ENCODE data around the gene LRMDA. TPM values are rescaled to one million over a fixed set of nuclear protein-coding genes. Genes with fewer than 3 reads are reported as not detected.

The LRMDA gene
- total and polyA plus RNA-seq, 2 donors (not counting 1 experiment from before 2014, with no cell fraction given) = 0.12 TPM; not detected in 1

GRCh38 chr10:75542084-75542483, 110.7 kb downstream of the LRMDA start:
- Histone ChIP-seq H2AFZ (ENCODE audit: insufficient read depth, low read depth, low read length, poor library complexity, severe bottlenecking) (no peak overlapping the region), H3K9ac (ENCODE audit: low read length) (no peak overlapping the region), H3K27ac (ENCODE audit: low read length in 2 of 2) (no peak overlapping the region), H3K9me3 (ENCODE audit: control extremely low read depth in 1 of 3, control insufficient read depth in 2 of 3, insufficient read depth in 1 of 3, low read length in 2 of 3) (no peaks in the 10 kb centered on the region), H3K4me2 (replicated peaks; ENCODE audit: low read depth, low read length, poor library complexity, severe bottlenecking) (no peak overlapping the region), H3K4me3 (ENCODE audit: control extremely low read depth in 1 of 5, extremely low read depth in 1 of 5, insufficient read depth in 1 of 5, low read depth in 2 of 5, low read length in 4 of 5) (no peak overlapping the region), H3K36me3 (replicated peaks in 1 of 2; ENCODE audit: control extremely low read depth in 1 of 2, control insufficient read depth in 1 of 2, extremely low read depth in 1 of 2, insufficient read depth in 2 of 2, low read length in 1 of 2) (no peaks in the 10 kb centered on the region), H3K27me3 (replicated peaks in 1 of 4; ENCODE audit: control extremely low read depth in 1 of 4, control insufficient read depth in 3 of 4, insufficient read depth in 4 of 4, low read length in 3 of 4) (peaks cover 0 to 2% (median 0%) of the 10 kb centered on the region in 4 experiments), H3K4me1 (ENCODE audit: control insufficient read depth in 2 of 2, insufficient read depth in 2 of 2, low read length in 2 of 2) (no peaks in the 10 kb centered on the region), H4K20me1 (ENCODE audit: control insufficient read depth, insufficient read depth, low read length, poor library complexity, severe bottlenecking) (no peaks in the 10 kb centered on the region), H3K79me2 (ENCODE audit: control insufficient read depth, insufficient read depth, low read length) (no peaks in the 10 kb centered on the region)
- no peak overlapping the region for H3K27ac Mint-ChIP-seq
- intact Hi-C loops (cut with micrococcal nuclease) = no loop called here
- CTCF ChIA-PET = no interaction called here
- POLR2A ChIA-PET = no interaction called here
- H3K27me3 Mint-ChIP-seq = peaks cover 18% of the 10 kb centered on the region
- H3K4me3 Mint-ChIP-seq = no peak overlapping the region
- no peak for ATAC-seq (ENCODE audit: low read depth)
- WGBS (ENCODE audit: insufficient coverage) = 76% methylated on average over 2 of the region's 2 CpGs
- no peaks in the 10 kb centered on the region for H3K4me1 Mint-ChIP-seq
- TF ChIP-seq, protein P1, sequence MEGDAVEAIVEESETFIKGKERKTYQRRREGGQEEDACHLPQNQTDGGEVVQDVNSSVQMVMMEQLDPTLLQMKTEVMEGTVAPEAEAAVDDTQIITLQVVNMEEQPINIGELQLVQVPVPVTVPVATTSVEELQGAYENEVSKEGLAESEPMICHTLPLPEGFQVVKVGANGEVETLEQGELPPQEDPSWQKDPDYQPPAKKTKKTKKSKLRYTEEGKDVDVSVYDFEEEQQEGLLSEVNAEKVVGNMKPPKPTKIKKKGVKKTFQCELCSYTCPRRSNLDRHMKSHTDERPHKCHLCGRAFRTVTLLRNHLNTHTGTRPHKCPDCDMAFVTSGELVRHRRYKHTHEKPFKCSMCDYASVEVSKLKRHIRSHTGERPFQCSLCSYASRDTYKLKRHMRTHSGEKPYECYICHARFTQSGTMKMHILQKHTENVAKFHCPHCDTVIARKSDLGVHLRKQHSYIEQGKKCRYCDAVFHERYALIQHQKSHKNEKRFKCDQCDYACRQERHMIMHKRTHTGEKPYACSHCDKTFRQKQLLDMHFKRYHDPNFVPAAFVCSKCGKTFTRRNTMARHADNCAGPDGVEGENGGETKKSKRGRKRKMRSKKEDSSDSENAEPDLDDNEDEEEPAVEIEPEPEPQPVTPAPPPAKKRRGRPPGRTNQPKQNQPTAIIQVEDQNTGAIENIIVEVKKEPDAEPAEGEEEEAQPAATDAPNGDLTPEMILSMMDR (IDR thresholded peaks at IDR 0.05) = no peak
- no peak for TF ChIP-seq EZH2 (IDR thresholded peaks at IDR 0.05; ENCODE audit: borderline replicate concordance, insufficient read depth, low read depth, low read length, poor library complexity, severe bottlenecking)
- no peak for DNase-seq
- no peaks in the 10 kb centered on the region for H3K9me3 Mint-ChIP-seq (ENCODE audit: insufficient read depth)

GRCh38 chr10:75542906-75543305, 111.5 kb downstream of the LRMDA start:
- no peaks in the 10 kb centered on the region for H3K36me3 ChIP-seq (replicated peaks in 1 of 2; ENCODE audit: control extremely low read depth in 1 of 2, control insufficient read depth in 1 of 2, extremely low read depth in 1 of 2, insufficient read depth in 2 of 2, low read length in 1 of 2)
- H3K4me1 ChIP-seq (ENCODE audit: control insufficient read depth in 2 of 2, insufficient read depth in 2 of 2, low read length in 2 of 2) = no peaks in the 10 kb centered on the region
- no peak for DNase-seq
- peaks cover 0 to 2% (median 0%) of the 10 kb centered on the region in 4 experiments for H3K27me3 ChIP-seq (replicated peaks in 1 of 4; ENCODE audit: control extremely low read depth in 1 of 4, control insufficient read depth in 3 of 4, insufficient read depth in 4 of 4, low read length in 3 of 4)
- intact Hi-C loops (cut with micrococcal nuclease) = no loop called here
- ChIA-PET CTCF (no interaction called here), POLR2A (no interaction called here)
- Mint-ChIP-seq H3K4me3 (no peak overlapping the region), H3K27me3 (peaks cover 26% of the 10 kb centered on the region), H3K27ac (no peak overlapping the region), H3K4me1 (no peaks in the 10 kb centered on the region), H3K9me3 (ENCODE audit: insufficient read depth) (no peaks in the 10 kb centered on the region)
- no peak overlapping the region for H3K4me3 ChIP-seq (ENCODE audit: control extremely low read depth in 1 of 5, extremely low read depth in 1 of 5, insufficient read depth in 1 of 5, low read depth in 2 of 5, low read length in 4 of 5)
- no peak overlapping the region for H3K9ac ChIP-seq (ENCODE audit: low read length)
- 97% methylated on average over 5 of the region's 7 CpGs for WGBS (ENCODE audit: insufficient coverage)
- H3K79me2 ChIP-seq (ENCODE audit: control insufficient read depth, insufficient read depth, low read length) = no peaks in the 10 kb centered on the region
- H3K27ac ChIP-seq (ENCODE audit: low read length in 2 of 2) = no peak overlapping the region
- H4K20me1 ChIP-seq (ENCODE audit: control insufficient read depth, insufficient read depth, low read length, poor library complexity, severe bottlenecking) = no peaks in the 10 kb centered on the region
- no peaks in the 10 kb centered on the region for H3K9me3 ChIP-seq (ENCODE audit: control extremely low read depth in 1 of 3, control insufficient read depth in 2 of 3, insufficient read depth in 1 of 3, low read length in 2 of 3)
- ATAC-seq (ENCODE audit: low read depth) = no peak
- no peak overlapping the region for H3K4me2 ChIP-seq (replicated peaks; ENCODE audit: low read depth, low read length, poor library complexity, severe bottlenecking)
- H2AFZ ChIP-seq (ENCODE audit: insufficient read depth, low read depth, low read length, poor library complexity, severe bottlenecking) = no peak overlapping the region
- no peak for TF ChIP-seq EZH2 (IDR thresholded peaks at IDR 0.05; ENCODE audit: borderline replicate concordance, insufficient read depth, low read depth, low read length, poor library complexity, severe bottlenecking)
- TF ChIP-seq, protein P1 (IDR thresholded peaks at IDR 0.05) = no peak
